ENCODE measurements around the gene ATP6V1C2. TPM values are rescaled to one million over a fixed set of nuclear protein-coding genes. Genes with fewer than 3 reads are reported as not detected.

Gene ATP6V1C2
- total RNA-seq, 1 donor from 2014 or later, result not detected

DNA sequence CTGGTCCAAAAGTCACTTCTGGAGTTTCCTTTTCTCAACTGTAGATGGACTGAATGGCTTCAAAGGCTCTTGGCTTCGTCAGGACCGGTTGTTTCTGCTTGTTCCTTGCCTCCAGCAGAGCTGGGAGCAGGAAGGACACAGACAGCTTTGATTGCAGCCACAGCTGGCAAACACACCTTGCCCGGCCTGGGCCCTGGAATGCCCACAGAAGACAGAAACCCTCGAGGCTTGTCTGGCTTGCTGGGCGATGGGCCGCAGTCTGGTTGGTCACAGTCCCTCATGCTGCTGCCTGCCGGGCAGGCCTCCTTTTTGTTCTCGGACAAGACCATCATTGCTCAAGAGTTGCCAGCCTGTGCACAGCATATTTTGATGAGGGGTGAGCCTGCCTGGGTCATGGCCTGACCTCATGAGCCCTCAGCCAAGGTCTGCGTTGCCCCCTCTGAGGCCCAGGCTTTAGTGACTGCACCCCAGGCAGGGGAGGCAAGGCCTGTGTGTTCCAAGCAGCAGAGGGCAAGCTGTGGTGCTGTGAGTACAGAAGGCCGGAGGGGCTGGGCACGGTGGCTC, 37.8 kb downstream of the ATP6V1C2 start:
- H3K4me3 ChIP-seq (ENCODE audit: low read depth, low read length), result no peak overlapping the region
- TF ChIP-seq, protein P1, sequence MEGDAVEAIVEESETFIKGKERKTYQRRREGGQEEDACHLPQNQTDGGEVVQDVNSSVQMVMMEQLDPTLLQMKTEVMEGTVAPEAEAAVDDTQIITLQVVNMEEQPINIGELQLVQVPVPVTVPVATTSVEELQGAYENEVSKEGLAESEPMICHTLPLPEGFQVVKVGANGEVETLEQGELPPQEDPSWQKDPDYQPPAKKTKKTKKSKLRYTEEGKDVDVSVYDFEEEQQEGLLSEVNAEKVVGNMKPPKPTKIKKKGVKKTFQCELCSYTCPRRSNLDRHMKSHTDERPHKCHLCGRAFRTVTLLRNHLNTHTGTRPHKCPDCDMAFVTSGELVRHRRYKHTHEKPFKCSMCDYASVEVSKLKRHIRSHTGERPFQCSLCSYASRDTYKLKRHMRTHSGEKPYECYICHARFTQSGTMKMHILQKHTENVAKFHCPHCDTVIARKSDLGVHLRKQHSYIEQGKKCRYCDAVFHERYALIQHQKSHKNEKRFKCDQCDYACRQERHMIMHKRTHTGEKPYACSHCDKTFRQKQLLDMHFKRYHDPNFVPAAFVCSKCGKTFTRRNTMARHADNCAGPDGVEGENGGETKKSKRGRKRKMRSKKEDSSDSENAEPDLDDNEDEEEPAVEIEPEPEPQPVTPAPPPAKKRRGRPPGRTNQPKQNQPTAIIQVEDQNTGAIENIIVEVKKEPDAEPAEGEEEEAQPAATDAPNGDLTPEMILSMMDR (conservative IDR thresholded peaks at IDR 0.05; ENCODE audit: low read depth, low read length), result no peak
- DNase-seq (ENCODE audit: low read depth), result no peak

DNA sequence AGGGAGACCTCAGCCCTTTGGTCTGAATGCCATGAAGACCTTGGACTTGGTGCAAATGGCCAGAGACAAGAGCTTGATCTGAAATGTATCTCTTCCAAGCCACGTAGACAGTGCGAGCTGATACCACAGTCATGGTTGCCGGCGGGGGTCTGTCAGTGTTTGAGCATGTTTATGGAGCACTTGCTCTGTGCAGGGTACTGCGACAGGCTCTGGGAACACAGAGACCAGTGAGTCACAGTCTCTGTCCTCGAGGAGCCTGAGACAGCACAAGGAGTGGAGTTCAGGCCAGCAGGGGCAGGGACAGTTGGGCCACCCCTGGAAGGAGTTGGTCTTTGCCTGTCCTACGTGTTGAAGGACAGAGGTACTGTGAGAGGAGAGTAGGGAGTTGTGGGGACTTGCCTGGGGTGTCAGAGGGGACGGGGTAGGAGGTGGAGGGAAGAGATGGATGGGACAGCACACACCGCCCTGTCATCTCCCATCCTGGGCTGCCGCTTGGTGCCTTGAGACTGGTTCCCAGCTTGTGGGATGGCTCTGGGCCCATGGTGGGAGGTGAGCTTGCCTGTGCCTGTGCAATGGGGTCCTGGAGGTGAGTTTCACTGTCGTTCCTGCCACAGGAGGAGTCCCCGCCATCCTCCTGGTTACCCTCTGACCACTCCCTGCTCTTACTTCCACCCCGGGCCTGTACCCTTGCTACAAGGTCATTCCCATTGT, 39.5 kb downstream of the ATP6V1C2 start:
- no peak for DNase-seq (ENCODE audit: low read depth)

DNA sequence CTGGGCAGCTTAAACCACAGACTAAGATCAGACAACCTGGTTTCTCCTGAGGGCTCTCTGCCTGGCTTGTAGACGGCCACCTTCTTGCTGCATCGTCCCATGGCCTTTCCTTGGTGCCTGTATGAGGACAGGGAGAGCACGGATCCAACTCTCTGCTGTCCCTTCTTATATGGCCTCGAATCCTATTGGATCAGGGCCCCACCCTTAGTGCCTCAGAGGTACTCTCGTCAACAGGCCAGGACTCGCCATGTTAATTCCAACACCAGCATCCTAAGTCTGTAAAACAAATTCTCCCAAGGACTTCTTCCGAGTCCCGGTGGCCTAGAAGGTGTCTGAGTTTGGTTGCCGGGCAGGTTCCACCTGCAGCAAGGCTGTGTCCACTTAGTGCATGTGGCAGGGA, 40.2 kb downstream of the ATP6V1C2 start:
- TF ChIP-seq, protein P1 (conservative IDR thresholded peaks at IDR 0.05; ENCODE audit: low read depth, low read length), result no peak
- no peak overlapping the region for H3K4me3 ChIP-seq (ENCODE audit: low read depth, low read length)
- no peak for DNase-seq (ENCODE audit: low read depth)

More for the DNA sequence above, 39.5 kb downstream of the ATP6V1C2 start:
- TF ChIP-seq, protein P1 (conservative IDR thresholded peaks at IDR 0.05; ENCODE audit: low read depth, low read length), result no peak
- no peak overlapping the region for H3K4me3 ChIP-seq (ENCODE audit: low read depth, low read length)

DNA sequence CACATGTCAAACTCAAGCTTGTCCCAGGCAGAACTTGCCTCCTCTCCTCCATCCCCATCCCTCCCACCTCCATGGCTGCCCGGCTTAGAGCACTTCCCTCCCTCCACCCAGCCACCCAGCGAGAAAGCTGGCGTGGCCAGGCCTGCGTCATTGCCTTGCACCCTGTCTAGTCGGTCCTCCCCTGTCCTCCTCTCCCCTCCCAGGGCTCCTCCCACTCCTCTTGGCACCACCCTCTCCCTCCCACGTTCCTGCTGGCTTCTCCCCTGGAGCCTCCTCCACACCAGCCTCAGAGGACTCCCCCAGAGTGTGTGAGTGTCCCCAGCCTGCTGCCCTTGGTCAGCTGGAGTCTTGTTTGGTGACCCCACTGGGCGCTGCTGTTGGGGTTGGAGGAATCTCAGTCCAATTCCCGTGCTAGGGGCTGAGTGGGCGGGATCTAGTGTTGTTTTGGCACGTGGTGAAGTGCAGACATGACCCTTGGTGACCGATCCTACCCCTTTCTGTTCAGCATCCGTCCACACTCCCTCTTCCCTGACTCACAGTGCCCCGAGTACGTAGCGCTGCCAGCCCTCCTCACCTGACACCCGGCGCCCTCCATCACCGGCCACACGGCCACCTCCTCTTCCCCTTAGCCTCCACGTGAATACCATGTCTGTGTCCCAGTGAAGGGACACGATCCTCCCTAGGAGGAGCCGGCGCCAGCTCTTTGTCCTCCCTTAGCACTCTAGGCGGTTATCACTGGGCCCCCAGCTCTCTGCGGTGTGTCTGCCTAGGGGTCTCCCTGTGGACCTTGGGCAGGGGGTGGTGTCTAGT, 41.4 kb downstream of the ATP6V1C2 start:
- no peak overlapping the region for H3K4me3 ChIP-seq (ENCODE audit: low read depth, low read length)
- no peak for DNase-seq (ENCODE audit: low read depth)
- TF ChIP-seq, protein P1 (conservative IDR thresholded peaks at IDR 0.05; ENCODE audit: low read depth, low read length), result no peak

DNA sequence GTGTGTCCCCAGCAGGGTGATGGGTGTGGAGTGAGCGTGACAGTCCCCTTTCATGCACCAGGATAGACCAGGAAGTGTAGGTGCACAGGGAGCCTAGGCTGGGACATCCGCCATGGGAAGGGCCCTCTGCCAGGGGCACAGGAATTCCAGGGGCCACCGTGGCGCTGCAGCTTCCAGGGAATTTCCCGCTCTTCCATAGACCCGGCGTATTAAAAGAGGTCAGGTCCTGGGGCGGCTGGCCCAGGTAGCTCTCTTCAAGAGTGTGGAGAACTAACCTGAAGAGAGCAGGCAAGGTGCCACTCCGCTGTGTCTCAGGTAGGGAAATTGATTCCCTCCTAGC, 42.0 kb downstream of the ATP6V1C2 start:
- H3K4me3 ChIP-seq (ENCODE audit: low read depth, low read length), result no peak overlapping the region
- TF ChIP-seq, protein P1 (conservative IDR thresholded peaks at IDR 0.05; ENCODE audit: low read depth, low read length), result no peak
- DNase-seq (ENCODE audit: low read depth), result no peak

DNA sequence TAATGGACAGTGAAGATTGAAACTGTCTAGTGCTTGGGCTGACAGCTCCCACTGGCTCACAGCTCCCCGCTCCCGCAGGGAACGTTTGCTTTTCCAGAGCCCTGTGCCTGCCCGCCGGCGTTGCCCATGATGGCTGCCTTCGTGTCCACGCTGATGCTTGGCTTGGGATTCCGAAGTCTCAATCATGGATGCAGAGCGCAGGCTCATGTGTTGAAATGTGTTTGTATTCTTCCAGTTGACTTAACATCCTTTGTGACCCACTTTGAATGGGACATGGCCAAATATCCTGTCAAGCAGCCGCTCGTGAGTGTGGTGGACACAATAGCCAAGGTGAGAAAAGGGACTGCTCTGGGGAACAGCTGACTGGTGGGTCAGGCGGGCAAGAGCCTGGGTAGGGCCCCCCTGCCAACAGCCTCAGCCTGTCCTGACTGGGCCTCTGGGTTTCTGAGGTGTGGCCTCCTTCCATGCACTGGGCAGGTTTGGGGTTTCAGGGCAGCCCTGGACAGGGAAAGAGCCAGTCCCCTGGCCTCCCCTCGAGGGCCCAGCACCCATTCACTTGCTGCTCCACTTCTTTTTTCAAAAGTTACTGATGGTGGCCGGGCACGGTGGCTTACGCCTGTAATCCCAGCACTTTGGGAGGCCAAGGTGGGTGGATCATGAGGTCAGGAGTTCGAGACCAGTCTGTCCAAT, 42.8 kb downstream of the ATP6V1C2 start:
- no peak for DNase-seq (ENCODE audit: low read depth)
- no peak overlapping the region for H3K4me3 ChIP-seq (ENCODE audit: low read depth, low read length)
- TF ChIP-seq, protein P1 (conservative IDR thresholded peaks at IDR 0.05; ENCODE audit: low read depth, low read length), result no peak
